G401 (cell line): ENCODE data around the gene KPNA5. TPM values are rescaled to one million over a fixed set of nuclear protein-coding genes. Genes with fewer than 3 reads are reported as not detected.
"Not testable (repeated sequence)": the region's sequence is repeated elsewhere in the genome, so short reads cannot be mapped to it uniquely, and the experiment has no call there.

ENCODE experiments used
- DNase-seq: peaks from one replicate; pipeline ENCODE4 v3.0.0-alpha.2; 2015; ENCODE audit warnings: low spot score
- in situ Hi-C: cut with HindIII; loops from 2 replicates; pipeline ENCODE4 v1.10.0; 2016; ENCODE audit warnings: low sequenced_read_pairs, mixed read lengths
- total RNA-seq: library from RNA; depleted of rRNA; stranded (reverse); fragments of >200 nt; shearing (Covaris generic); gene quantifications from 2 replicates; pipeline ENCODE4 v1.2.3, GENCODE V29; 2014

The KPNA5 gene
- total RNA-seq, 1 experiment from 2014 or later = 20.5 TPM

- in situ Hi-C loops = not testable (repeated sequence)
These were observed 12.3 kb downstream of the KPNA5 start for GRCh38 chr6:116693275-116693674.

GRCh38 chr6:116695401-116695800, 14.4 kb downstream of the KPNA5 start:
- no peak for DNase-seq
- in situ Hi-C loops = no loop called here

More at GRCh38 chr6:116693275-116693674, 12.3 kb downstream of the KPNA5 start:
- not testable (repeated sequence) for DNase-seq

GRCh38 chr6:116697480-116697879, 16.5 kb downstream of the KPNA5 start:
- DNase-seq = no peak
- in situ Hi-C loops = no loop called here

GRCh38 chr6:116703888-116704287, 22.9 kb downstream of the KPNA5 start:
- in situ Hi-C loops, DNase-seq: not testable (repeated sequence)

- DNase-seq = no peak
- in situ Hi-C loops = no loop called here
These were observed 24.9 kb downstream of the KPNA5 start for GRCh38 chr6:116705917-116706316.

- no peak for DNase-seq
- in situ Hi-C loops = no loop called here
These were observed 33.3 kb downstream of the KPNA5 start for GRCh38 chr6:116714296-116714695.

GRCh38 chr6:116714761-116715160, 33.8 kb downstream of the KPNA5 start:
- DNase-seq = no peak
- in situ Hi-C loops = no loop called here

GRCh38 chr6:116726947-116727346, 45.9 kb downstream of the KPNA5 start:
- no peak for DNase-seq
- in situ Hi-C loops = no loop called here

GRCh38 chr6:116730513-116730912, 49.5 kb downstream of the KPNA5 start:
- DNase-seq = no peak
- in situ Hi-C loops = no loop called here

GRCh38 chr6:116737004-116737403, 56.0 kb downstream of the KPNA5 start:
- in situ Hi-C loops = no loop called here
- no peak for DNase-seq

- in situ Hi-C loops, DNase-seq: not testable (repeated sequence)
These were observed 59.5 kb downstream of the KPNA5 start for GRCh38 chr6:116740486-116740885.

GRCh38 chr6:116741571-116741970, 60.6 kb downstream of the KPNA5 start:
- no peak for DNase-seq

GRCh38 chr6:116745176-116745575, 64.2 kb downstream of the KPNA5 start:
- in situ Hi-C loops = no loop called here
- DNase-seq = no peak

More at GRCh38 chr6:116741571-116741970, 60.6 kb downstream of the KPNA5 start:
- in situ Hi-C loops = no loop called here

- DNase-seq = no peak
- in situ Hi-C loops = no loop called here
These were observed 80.8 kb downstream of the KPNA5 start for GRCh38 chr6:116761779-116762178.

GRCh38 chr6:116762235-116762634, 81.2 kb downstream of the KPNA5 start:
- DNase-seq = no peak
- in situ Hi-C loops = no loop called here

GRCh38 chr6:116763048-116763447, 82.0 kb downstream of the KPNA5 start:
- in situ Hi-C loops = no loop called here
- DNase-seq = no peak

- in situ Hi-C loops = no loop called here
- no peak for DNase-seq
These were observed 83.1 kb downstream of the KPNA5 start for GRCh38 chr6:116763906-116764628.

GRCh38 chr6:116764629-116764960, 83.6 kb downstream of the KPNA5 start:
- no peak for DNase-seq
- in situ Hi-C loops = no loop called here

GRCh38 chr6:116764961-116765841, 84.2 kb downstream of the KPNA5 start, which contains the start of gene FAM162B:
TSS of gene FAM162B (minus strand) at chr6:116765719. CDS start at chr6:116765576, 143 bp downstream.
- DNase-seq = no peak
- in situ Hi-C loops = no loop called here

- no peak for DNase-seq
- in situ Hi-C loops = no loop called here
These were observed 85.6 kb downstream of the KPNA5 start for GRCh38 chr6:116766506-116767176.
